K562 (cell line): ENCODE results near the gene SUPT3H. TPM values are rescaled to one million over a fixed set of nuclear protein-coding genes. Genes with fewer than 3 reads are reported as not detected.

Experiments used
- ATAC-seq: fragments of 200-7000 bp; cut with Tn5 transposase; 3 replicates; pipeline ENCODE4 v1.9.1; 2020; ENCODE audit warnings: moderate library complexity
- BruUV-seq: library from RNA; stranded (reverse); fragments of 400-500 nt; replicated peaks from 2 replicates; lab custom pipeline; 2021; lab: Mats Ljungman, UMichigan
- CTCF ChIA-PET: fragments of 300-600 bp; formaldehyde crosslinking; extraction: SDS; loops from one replicate; lab custom pipeline; 2021; ENCODE audit warnings: low intra/inter-chr PET ratio; lab: Yijun Ruan, JAX
- POLR2A ChIA-PET: fragments of 300-600, 350-650 bp; sonication (Branson Sonifier 250); formaldehyde crosslinking; extraction: SDS; loops from one replicate; lab custom pipeline; 2021; ENCODE audit warnings: antibody characterized with exemption, inconsistent platforms; lab: Yijun Ruan, JAX
- DNase-seq, 4 experiments: peaks; one replicate each; pipeline versions ENCODE4 v3.0.0 to v3.0.0-alpha.2; 2011 to 2018; ENCODE audit warnings: low spot score in 3 of 4, mixed read lengths in 3 of 4; ENCODE audit errors: extremely low read depth in 1 of 4
- FAIRE-seq: peaks from 2 replicates; lab custom pipeline; 2011; peaks lifted over from hg19 to GRCh38; lab: Jason Lieb, UNC
- H2AFZ ChIP-seq: 2 replicates; pipeline ENCODE4 v1.6.0; 2011; ENCODE audit warnings: low read depth, low read length, control low read depth, inconsistent platforms
- H3K27ac ChIP-seq: fragments of 200-600 bp; 3 replicates; pipeline ENCODE4 v1.8.0; 2011; ENCODE audit warnings: low read depth, mild to moderate bottlenecking, control low read depth, inconsistent platforms, low read length, moderate library complexity, mixed read lengths; ENCODE audit errors: extremely low read depth
- H3K27me3 ChIP-seq, 2 experiments: fragments of 300-600 bp in 1 of 2; 2 replicates in 1 of 2; 3 replicates in 1 of 2; pipeline versions ENCODE4 v1.6.0 to v1.8.0; 2011; ENCODE audit warnings: inconsistent platforms in 2 of 2, low read length in 2 of 2, mild to moderate bottlenecking in 1 of 2, mixed read lengths in 1 of 2, moderate library complexity in 1 of 2; ENCODE audit not compliant: control insufficient read depth in 2 of 2, insufficient read depth in 2 of 2
- H3K36me3 ChIP-seq: fragments of 300-600 bp; 3 replicates; pipeline ENCODE4 v1.8.0; 2011; ENCODE audit warnings: mild to moderate bottlenecking, low read length, inconsistent platforms; ENCODE audit not compliant: control insufficient read depth, insufficient read depth
- H3K4me1 ChIP-seq, 2 experiments: fragments of 200-600 bp in 1 of 2; replicated peaks in 1 of 2; 2 replicates in 1 of 2; 3 replicates in 1 of 2; pipeline versions ENCODE4 v1.5.1 to v1.8.0; 2011; ENCODE audit warnings: inconsistent platforms in 2 of 2, low read length in 2 of 2, mild to moderate bottlenecking in 1 of 2, mixed read lengths in 1 of 2, moderate library complexity in 1 of 2; ENCODE audit not compliant: control insufficient read depth in 2 of 2, insufficient read depth in 2 of 2
- H3K4me2 ChIP-seq: 2 replicates; pipeline ENCODE4 v1.6.1; 2011; ENCODE audit warnings: low read length, control low read depth, inconsistent platforms, mixed read lengths; ENCODE audit not compliant: insufficient read depth
- H3K4me3 ChIP-seq: fragments of 200-600 bp; sonication (generic), shearing (Covaris generic); 2 replicates; pipeline ENCODE4 v1.5.1; 2016; ENCODE audit warnings: control low read depth, inconsistent platforms
- H3K79me2 ChIP-seq: fragments of 200-600 bp; 3 replicates; pipeline ENCODE4 v1.8.0; 2011; ENCODE audit warnings: low read length, inconsistent platforms; ENCODE audit not compliant: control insufficient read depth, insufficient read depth
- H3K9ac ChIP-seq, 2 experiments: 2 replicates each; pipeline versions ENCODE4 v1.6.0 to v1.6.1; 2011; ENCODE audit warnings: low read depth in 2 of 2, low read length in 2 of 2, control low read depth in 1 of 2, inconsistent platforms in 1 of 2, mild to moderate bottlenecking in 1 of 2, mixed read lengths in 1 of 2; ENCODE audit not compliant: insufficient read depth in 1 of 2
- H3K9me1 ChIP-seq: one replicate; pipeline ENCODE4 v1.6.0; 2011; ENCODE audit warnings: inconsistent platforms, mild to moderate bottlenecking, low read length, moderate library complexity; ENCODE audit not compliant: control insufficient read depth, insufficient read depth
- H3K9me3 ChIP-seq: replicated peaks from 2 replicates; pipeline ENCODE4 v1.5.1; 2011; ENCODE audit warnings: low read depth, low read length, inconsistent platforms; ENCODE audit not compliant: control insufficient read depth, insufficient read depth
- H4K20me1 ChIP-seq: replicated peaks from 2 replicates; pipeline ENCODE4 v1.6.1; 2011; ENCODE audit warnings: low read length, inconsistent platforms, mixed read lengths; ENCODE audit not compliant: control insufficient read depth, insufficient read depth
- BCOR ChIP-seq: fragments of 450-650 bp; IDR thresholded peaks from 2 replicates; pipeline ENCODE4 v1.6.1; 2016
- BRF1 ChIP-seq: IDR thresholded peaks from 3 replicates; pipeline ENCODE4 v1.6.1; 2011; ENCODE audit warnings: borderline replicate concordance, mild to moderate bottlenecking; ENCODE audit not compliant: insufficient read length; ENCODE audit errors: extremely low read depth
- CXXC5 ChIP-seq: fragments of 250-450 bp; sonication (Bioruptor Pico); IDR thresholded peaks from 2 replicates; pipeline ENCODE4 v1.8.0; 2022; ENCODE audit warnings: inconsistent platforms, mild to moderate bottlenecking, moderate library complexity
- DEAF1 ChIP-seq: fragments of 450-650 bp; formaldehyde crosslinking; IDR thresholded peaks from 2 replicates; pipeline ENCODE4 v1.4.0; 2020; ENCODE audit warnings: mild to moderate bottlenecking, moderate library complexity
- FUS ChIP-seq: fragments of 200-400 bp; formaldehyde crosslinking; optimal IDR thresholded peaks from 2 replicates; pipeline ENCODE3; 2017; ENCODE audit warnings: low read depth, low read length
- JUND ChIP-seq, 2 experiments: IDR thresholded peaks; 2 replicates in 1 of 2; 3 replicates in 1 of 2; pipeline ENCODE4 v1.6.1; 2011; ENCODE audit warnings: borderline replicate concordance in 2 of 2, low read depth in 2 of 2, low read length in 2 of 2, improper control_type of control experiment in 1 of 2, missing biosample characterization in 1 of 2, missing genetic modification characterization in 1 of 2, missing genetic modification reagents in 1 of 2
- NCOA4 ChIP-seq: fragments of 450-650 bp; IDR thresholded peaks from 2 replicates; pipeline ENCODE4 v1.6.1; 2018; ENCODE audit warnings: mild to moderate bottlenecking; ENCODE audit not compliant: partially characterized antibody
- RAD21 ChIP-seq, 2 experiments: fragments of 250-450 bp in 1 of 2; fragments of 450-650 bp in 1 of 2; sonication (Bioruptor Pico) in 1 of 2; formaldehyde crosslinking in 1 of 2; IDR thresholded peaks in 1 of 2; conservative IDR thresholded peaks in 1 of 2; 2 replicates each; pipeline versions ENCODE4 v1.4.0 to v1.8.0; 2020 to 2022; ENCODE audit warnings: mild to moderate bottlenecking in 2 of 2, moderate library complexity in 1 of 2
- SUPT5H ChIP-seq: fragments of 450-650 bp; IDR thresholded peaks from 2 replicates; pipeline ENCODE4 v1.6.1; 2016
- TCFL5 ChIP-seq: fragments of 250-450 bp; sonication (Bioruptor Pico); conservative IDR thresholded peaks from 2 replicates; pipeline ENCODE4 v1.6.1; 2021; ENCODE audit warnings: mild to moderate bottlenecking, moderate library complexity, matching md5 sums
- ZBTB26 ChIP-seq: fragments of 450-650 bp; formaldehyde crosslinking; IDR thresholded peaks from 2 replicates; pipeline ENCODE4 v1.4.0; 2022; ENCODE audit warnings: missing genetic modification characterization
- ZC3H4 ChIP-seq: sonication (generic); formaldehyde crosslinking; IDR thresholded peaks from 2 replicates; pipeline ENCODE4 v1.9.0; 2021; ENCODE audit warnings: missing genetic modification reagents, borderline replicate concordance
- ZEB2 ChIP-seq: fragments of 450-650 bp; IDR thresholded peaks from 2 replicates; pipeline ENCODE4 v1.6.1; 2016
- ZNF140 ChIP-seq: fragments of 250-450 bp; sonication (Bioruptor Pico); IDR thresholded peaks from 2 replicates; pipeline ENCODE4 v1.8.0; 2021; ENCODE audit warnings: moderate library complexity, mild to moderate bottlenecking, inconsistent platforms
- ZNF436 ChIP-seq: fragments of 250-450, 450-650 bp; sonication (Bioruptor Pico); formaldehyde crosslinking; IDR thresholded peaks from 2 replicates; pipeline ENCODE4 v1.7.0; 2020; ENCODE audit warnings: mild to moderate bottlenecking
- ZNF707 ChIP-seq: fragments of 250-450 bp; sonication (Bioruptor Pico); conservative IDR thresholded peaks from 2 replicates; pipeline ENCODE4 v1.8.0; 2022; ENCODE audit warnings: inconsistent platforms, mild to moderate bottlenecking, moderate library complexity
- WGBS: fragments of 100-300 bp; shearing (Covaris generic); methylation state at CpG from one replicate; pipeline ENCODE4 v1.1.6; 2016; ENCODE audit warnings: low coverage, mixed read lengths; ENCODE audit not compliant: insufficient coverage; ENCODE audit errors: missing lambda C conversion rate; 5-methylcytosine and 5-hydroxymethylcytosine counted together
- in situ Hi-C: fragments of 300-500 bp; cut with MboI; formaldehyde crosslinking; loops from 4 replicates; pipeline ENCODE4 v1.15.0; 2018; ENCODE audit warnings: inconsistent platforms, mixed read lengths
- intact Hi-C: fragments of 100-400 bp; cut with micrococcal nuclease; formaldehyde crosslinking; loops from 2 replicates; pipeline ENCODE4 v1.14.2; 2022
- polyA plus RNA-seq, 8 experiments: library from polyadenylated mRNA; depleted of rRNA in 4 of 8; stranded (reverse) in 5 of 8; unstranded in 3 of 8; fragments of >200 nt; fragmentation: Nextera tagmentation in 2 of 8; fragmentation: Illumina TruSeq in 1 of 8; extraction: Ambion mirVana in 2 of 8; extraction: Trizol in 1 of 8; gene quantifications; 2 replicates each; pipeline versions ENCODE4 v1.2.1 to v1.2.3, GENCODE V29; 2011 to 2014; ENCODE audit warnings: inconsistent platforms in 1 of 8, missing spikeins in 1 of 8
- total RNA-seq, 7 experiments: library from RNA; depleted of rRNA in 6 of 7; stranded (reverse); fragments of >200 nt in 6 of 7; fragmentation: Illumina TruSeq in 2 of 7; extraction: Trizol in 2 of 7; gene quantifications; 2 replicates each; pipeline versions ENCODE4 v1.2.1 to v1.2.3, GENCODE V29; 2011 to 2021; ENCODE audit warnings: low replicate concordance in 1 of 7
- TF ChIP-seq, protein P1 (sequence below): IDR thresholded peaks from 2 replicates; pipeline ENCODE4 v1.6.1; 2016; ENCODE audit warnings: missing genetic modification characterization, missing compliant biosample characterization
- TF ChIP-seq, protein P2 (sequence below): sonication (generic); formaldehyde crosslinking; IDR thresholded peaks from 2 replicates; pipeline ENCODE4 v1.8.0; 2023; ENCODE audit warnings: mild to moderate bottlenecking, missing genetic modification reagents

The SUPT3H gene
- total and polyA plus RNA-seq, 9 of the 15 experiments (the other 6 are each of a cell fraction or from before 2014, with no cell fraction given): 7.2 to 16.3 (median 11.9) TPM

DNA sequence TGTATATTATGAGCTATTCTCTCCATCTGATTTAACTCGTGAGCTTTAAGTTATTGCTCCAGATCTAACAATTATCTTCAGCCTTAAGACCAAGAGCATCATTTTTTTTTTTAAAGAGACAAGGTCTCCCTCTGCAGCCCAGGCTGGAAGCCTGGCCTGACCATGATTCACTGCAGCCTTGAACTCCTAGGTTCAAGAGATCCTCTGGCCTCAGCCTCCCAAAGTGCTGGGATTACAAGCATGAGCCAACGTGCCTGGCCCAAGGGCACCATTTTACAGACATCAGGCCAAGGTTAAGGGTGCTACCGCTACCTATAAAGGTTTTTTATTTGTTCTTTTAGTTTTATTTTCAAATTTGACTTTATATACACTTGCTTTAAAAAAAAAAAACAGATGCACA, 2.3 kb downstream of the SUPT3H start:
- H2AFZ ChIP-seq: no peak overlapping the region
- H3K9ac ChIP-seq: no peak overlapping the region
- in situ Hi-C loops (no loop called here), intact Hi-C loops (loop anchor here (5.0 to 10.0 kb wide), 4 partner anchors 42 to 903 kb away; no protein-coding TSS in a partner anchor)
- H3K4me3 ChIP-seq: no peak overlapping the region
- peaks cover 32% of the 10 kb centered on the region for H3K79me2 ChIP-seq
- ChIA-PET CTCF (no interaction called here), POLR2A (interaction anchor here (0.6 to 2.1 kb wide), 5 partner anchors 9 to 584 kb away, joined by 3 to 17 read pairs (median 3); no protein-coding TSS in a partner anchor)
- H3K9me3 ChIP-seq: no peaks in the 10 kb centered on the region
- no peak for ATAC-seq
- H3K4me2 ChIP-seq: no peak overlapping the region
- WGBS: 69% methylated on average over 3 of the region's 3 CpGs
- no peak overlapping the region for H3K27ac ChIP-seq
- H3K4me1 ChIP-seq: peaks cover 2 to 9% of the 10 kb centered on the region in 2 experiments; a peak in 1 of 5 replicates
- no TSS peak for BruUV-seq
- no peaks in the 10 kb centered on the region for H3K36me3 ChIP-seq
- H4K20me1 ChIP-seq: no peaks in the 10 kb centered on the region
- DNase-seq: peak in 1 of 4 experiments; percentile 31
- no peaks in the 10 kb centered on the region for H3K27me3 ChIP-seq
- no peaks in the 10 kb centered on the region for H3K9me1 ChIP-seq
- FAIRE-seq: no peak
- TF ChIP-seq ZC3H4: no peak
- TF ChIP-seq DEAF1 (CRISPR knock-in tag): no peak
- no peak for TF ChIP-seq NCOA4
- TF ChIP-seq ZNF436: no peak
- TF ChIP-seq, protein P1, sequence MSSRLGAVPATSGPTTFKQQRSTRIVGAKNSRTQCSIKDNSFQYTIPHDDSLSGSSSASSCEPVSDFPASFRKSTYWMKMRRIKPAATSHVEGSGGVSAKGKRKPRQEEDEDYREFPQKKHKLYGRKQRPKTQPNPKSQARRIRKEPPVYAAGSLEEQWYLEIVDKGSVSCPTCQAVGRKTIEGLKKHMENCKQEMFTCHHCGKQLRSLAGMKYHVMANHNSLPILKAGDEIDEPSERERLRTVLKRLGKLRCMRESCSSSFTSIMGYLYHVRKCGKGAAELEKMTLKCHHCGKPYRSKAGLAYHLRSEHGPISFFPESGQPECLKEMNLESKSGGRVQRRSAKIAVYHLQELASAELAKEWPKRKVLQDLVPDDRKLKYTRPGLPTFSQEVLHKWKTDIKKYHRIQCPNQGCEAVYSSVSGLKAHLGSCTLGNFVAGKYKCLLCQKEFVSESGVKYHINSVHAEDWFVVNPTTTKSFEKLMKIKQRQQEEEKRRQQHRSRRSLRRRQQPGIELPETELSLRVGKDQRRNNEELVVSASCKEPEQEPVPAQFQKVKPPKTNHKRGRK (tag): no peak
- no peak for TF ChIP-seq ZBTB26 (CRISPR knock-in tag)
- no peak for TF ChIP-seq ZEB2
- no peak for TF ChIP-seq ZNF140 (CRISPR knock-in tag)
- TF ChIP-seq, protein P2, sequence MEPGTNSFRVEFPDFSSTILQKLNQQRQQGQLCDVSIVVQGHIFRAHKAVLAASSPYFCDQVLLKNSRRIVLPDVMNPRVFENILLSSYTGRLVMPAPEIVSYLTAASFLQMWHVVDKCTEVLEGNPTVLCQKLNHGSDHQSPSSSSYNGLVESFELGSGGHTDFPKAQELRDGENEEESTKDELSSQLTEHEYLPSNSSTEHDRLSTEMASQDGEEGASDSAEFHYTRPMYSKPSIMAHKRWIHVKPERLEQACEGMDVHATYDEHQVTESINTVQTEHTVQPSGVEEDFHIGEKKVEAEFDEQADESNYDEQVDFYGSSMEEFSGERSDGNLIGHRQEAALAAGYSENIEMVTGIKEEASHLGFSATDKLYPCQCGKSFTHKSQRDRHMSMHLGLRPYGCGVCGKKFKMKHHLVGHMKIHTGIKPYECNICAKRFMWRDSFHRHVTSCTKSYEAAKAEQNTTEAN (CRISPR knock-in tag): no peak
- TF ChIP-seq JUND (IDR thresholded peaks at IDR 0.05; ENCODE audit: borderline replicate concordance, low read depth, low read length): no peak
- no peak for TF ChIP-seq JUND (tag; IDR thresholded peaks at IDR 0.05; ENCODE audit: borderline replicate concordance, low read depth, low read length)
- TF ChIP-seq BRF1: no peak
- no peak for TF ChIP-seq CXXC5 (CRISPR knock-in tag)
- TF ChIP-seq ZNF707 (CRISPR knock-in tag): no peak
- no peak for TF ChIP-seq TCFL5 (CRISPR knock-in tag)
- TF ChIP-seq BCOR: 0 out of 2 replicates have a peak, but pooled peaks have one; percentile 25
- TF ChIP-seq RAD21 (CRISPR knock-in tag; conservative IDR thresholded peaks at IDR 0.05 in 1 of 2, IDR thresholded peaks at IDR 0.05 in 1 of 2): peak; percentile 12 to 31; a peak in 2 of 4 replicates
- TF ChIP-seq SUPT5H: no peak
- no peak for TF ChIP-seq FUS
